Measurements from ENCODE around the gene MFAP3. TPM values are rescaled to one million over a fixed set of nuclear protein-coding genes. Genes with fewer than 3 reads are reported as not detected.

The MFAP3 gene
- total and polyA plus RNA-seq, 10 of the 15 experiments (the other 5 are each of a cell fraction or from before 2014, with no cell fraction given) = 2.5 to 22.9 (median 13.4) TPM

GRCh38 chr5:154000703-154001102 lies 38.1 kb upstream of the MFAP3 start:
- RAD21 ChIA-PET (ENCODE audit: unreplicated experiment) = no interaction called here
- BruUV-seq (replicated peaks) = no TSS peak
- TF ChIP-seq FOXM1 (IDR thresholded peaks at IDR 0.05; ENCODE audit: low read depth, low read length) (no peak), CUX1 (IDR thresholded peaks at IDR 0.05; ENCODE audit: insufficient replicate concordance, low read depth, low read length) (no peak), MLLT1 (IDR thresholded peaks at IDR 0.05) (no peak), NR2F1 (conservative IDR thresholded peaks at IDR 0.05) (no peak), CREB1 (IDR thresholded peaks at IDR 0.05; ENCODE audit: low read depth) (no peak), HCFC1 (IDR thresholded peaks at IDR 0.05; ENCODE audit: low read length) (no peak), ATF2 (IDR thresholded peaks at IDR 0.05; ENCODE audit: low read length) (no peak), RBBP5 (conservative IDR thresholded peaks at IDR 0.05) (no peak), CEBPZ (IDR thresholded peaks at IDR 0.05; ENCODE audit: low read depth, low read length) (no peak), IKZF1 (conservative IDR thresholded peaks at IDR 0.05) (no peak), TCF3 (IDR thresholded peaks at IDR 0.05; ENCODE audit: borderline replicate concordance, insufficient read depth, low read depth, low read length) (no peak), KLF5 (IDR thresholded peaks at IDR 0.05; ENCODE audit: partially characterized antibody) (no peak)

More at GRCh38 chr5:154000703-154001102, 38.1 kb upstream of the MFAP3 start:
- H3K9me3 ChIP-seq (replicated peaks; ENCODE audit: control insufficient read depth, insufficient read depth, low read length) = no peaks in the 10 kb centered on the region
- no peak for DNase-seq (ENCODE audit: low read depth, low spot score)
- intact Hi-C loops (cut with micrococcal nuclease; ENCODE audit: unreplicated experiment) (no loop called here), in situ Hi-C loops (cut with MboI) (no loop called here)
- no peaks in the 10 kb centered on the region for H4K20me1 ChIP-seq (ENCODE audit: control insufficient read depth, insufficient read depth)
- no peak overlapping the region for H3K4me2 ChIP-seq (ENCODE audit: control insufficient read depth, insufficient read depth)
- H3K4me3 ChIP-seq = no peak overlapping the region
- no peaks in the 10 kb centered on the region for H3K27me3 ChIP-seq (replicated peaks in 1 of 2; ENCODE audit: control insufficient read depth in 2 of 2, insufficient read depth in 2 of 2, low read length in 1 of 2)
- no peak overlapping the region for H2AFZ ChIP-seq (ENCODE audit: control insufficient read depth, low read depth, low read length)
- SMC1A ChIA-PET (ENCODE audit: uncharacterized antibody, unreplicated experiment) = no interaction called here
- no peak for FAIRE-seq
- H3K9ac ChIP-seq (ENCODE audit: control insufficient read depth, insufficient read depth, low read length) = no peak overlapping the region
- no peaks in the 10 kb centered on the region for H3K4me1 ChIP-seq (ENCODE audit: control insufficient read depth, insufficient read depth, low read length)
- no peaks in the 10 kb centered on the region for H3K79me2 ChIP-seq (ENCODE audit: control insufficient read depth, insufficient read depth, low read length)
- no peak overlapping the region for H3K27ac ChIP-seq (ENCODE audit: control insufficient read depth, insufficient read depth)
- POLR2A ChIA-PET = no interaction called here
- peaks cover 0 to 4% of the 10 kb centered on the region in 2 experiments; a peak in 1 of 4 replicates for H3K36me3 ChIP-seq (ENCODE audit: control insufficient read depth in 2 of 2, insufficient read depth in 2 of 2, low read length in 1 of 2)
- no peak for ATAC-seq
- CTCF ChIA-PET = no interaction called here

All from GM12878 (cell line).